Mucosa of rectum (tissue), 2 donors: ENCODE measurements around the gene APOBEC2.
"Not testable (repeated sequence)": the region's sequence is repeated elsewhere in the genome, so short reads cannot be mapped to it uniquely, and the experiment has no call there.

ENCODE experiments used
- H3K27ac ChIP-seq, 2 donors: one replicate each; pipeline ENCODE4 v1.7.0; 2013; ENCODE audit warnings: inconsistent platforms in 2 of 2, low read depth in 2 of 2, low read length in 2 of 2
- H3K27me3 ChIP-seq, 2 donors: one replicate each; pipeline ENCODE4 v1.7.0; 2013; ENCODE audit warnings: low read length in 2 of 2; ENCODE audit not compliant: control insufficient read depth in 2 of 2, insufficient read depth in 2 of 2
- H3K36me3 ChIP-seq, 2 donors: one replicate each; pipeline ENCODE4 v1.7.0; 2013; ENCODE audit warnings: low read length in 2 of 2; ENCODE audit not compliant: control insufficient read depth in 2 of 2, insufficient read depth in 2 of 2
- H3K4me1 ChIP-seq, 2 donors: one replicate each; pipeline ENCODE4 v1.7.0; 2013; ENCODE audit warnings: low read length in 2 of 2, mild to moderate bottlenecking in 1 of 2; ENCODE audit not compliant: control insufficient read depth in 2 of 2, insufficient read depth in 2 of 2
- H3K4me3 ChIP-seq, 2 donors: one replicate each; pipeline ENCODE4 v1.7.0; 2013; ENCODE audit warnings: low read length in 2 of 2
- H3K9ac ChIP-seq, 2 donors: one replicate each; pipeline ENCODE4 v1.7.0; 2013; ENCODE audit warnings: low read length in 2 of 2, low read depth in 1 of 2, mild to moderate bottlenecking in 1 of 2
- H3K9me3 ChIP-seq, 2 donors: one replicate each; pipeline ENCODE4 v1.7.0; 2013; ENCODE audit warnings: low read length in 2 of 2; ENCODE audit not compliant: control insufficient read depth in 2 of 2
- donor health status: healthy.
- donor health status: Normal muscosa, but diverticular disease.

APOBEC2 gene

DNA sequence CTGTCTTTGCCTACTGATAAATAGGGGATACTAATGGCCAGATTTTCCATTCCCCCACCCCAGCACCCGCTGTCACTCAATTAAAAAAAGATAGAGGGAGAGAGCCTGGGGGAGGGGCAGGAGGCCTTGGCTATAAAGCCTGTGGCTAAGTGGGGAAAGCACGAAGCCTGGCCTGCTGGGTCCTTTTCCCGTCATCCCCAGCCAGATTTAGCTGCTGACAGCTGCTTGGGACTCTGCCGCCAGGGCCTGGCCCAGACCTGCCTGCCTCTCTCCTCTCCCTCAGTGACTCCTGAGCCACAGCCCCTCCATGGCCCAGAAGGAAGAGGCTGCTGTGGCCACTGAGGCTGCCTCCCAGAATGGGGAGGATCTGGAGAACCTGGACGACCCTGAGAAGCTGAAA, at the start of gene APOBEC2:
Gene APOBEC2, plus strand, starts transcription at position 162 of the 400 bp plus-strand sequence. Its CDS starts 146 bp downstream, at position 308.
- Histone ChIP-seq H3K27ac (no peak within 1 kb of the TSS), H3K9ac (no peak within 1 kb of the TSS), H3K27me3 (no peaks in the 10 kb centered on the region), H3K4me1 (no peaks in the 10 kb centered on the region), H3K4me3 (no peak within 1 kb of the TSS), H3K36me3 (no peaks in the 10 kb centered on the region), H3K9me3 (no peaks in the 10 kb centered on the region)

GRCh38 chr6:41006217-41006616, 46.8 kb upstream of the APOBEC2 start:
- not testable (repeated sequence) for H3K4me1 ChIP-seq, H3K9me3 ChIP-seq, H3K27ac ChIP-seq, H3K36me3 ChIP-seq, H3K27me3 ChIP-seq, H3K9ac ChIP-seq, H3K4me3 ChIP-seq

- not testable (repeated sequence) for H3K9ac ChIP-seq, H3K4me1 ChIP-seq, H3K27ac ChIP-seq, H3K4me3 ChIP-seq, H3K36me3 ChIP-seq, H3K27me3 ChIP-seq, H3K9me3 ChIP-seq
Measured at GRCh38 chr6:41006980-41007379, 46.0 kb upstream of the APOBEC2 start.

DNA sequence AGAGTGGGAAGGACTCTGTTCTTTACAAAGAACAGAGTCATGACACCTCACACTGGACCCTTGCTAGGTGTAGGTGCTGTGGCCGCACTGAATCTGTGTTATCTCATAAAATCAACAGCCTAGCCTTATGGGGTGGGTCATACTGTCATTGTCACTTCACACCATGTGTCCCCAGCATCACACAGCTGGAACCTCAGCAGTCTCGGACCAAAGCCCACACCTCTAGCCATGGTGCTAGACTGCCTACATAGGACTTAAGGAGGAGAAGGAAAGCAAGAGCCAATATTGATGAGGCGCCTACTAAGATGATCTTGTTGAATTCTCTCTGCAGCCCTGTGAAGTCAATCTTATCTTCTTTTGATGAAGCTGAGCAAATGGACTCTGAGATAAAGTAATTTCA, 45.0 kb upstream of the APOBEC2 start:
- no peak overlapping the region for H3K9ac ChIP-seq
- no peaks in the 10 kb centered on the region for H3K27me3 ChIP-seq
- no peaks in the 10 kb centered on the region for H3K9me3 ChIP-seq
- H3K4me1 ChIP-seq = no peaks in the 10 kb centered on the region
- H3K36me3 ChIP-seq = no peaks in the 10 kb centered on the region
- no peak overlapping the region for H3K27ac ChIP-seq
- no peak overlapping the region for H3K4me3 ChIP-seq

- no peaks in the 10 kb centered on the region for H3K27me3 ChIP-seq
- H3K9ac ChIP-seq = no peak overlapping the region
- no peaks in the 10 kb centered on the region for H3K9me3 ChIP-seq
- H3K27ac ChIP-seq = no peak overlapping the region
- H3K4me1 ChIP-seq = no peaks in the 10 kb centered on the region
- no peak overlapping the region for H3K4me3 ChIP-seq
- no peaks in the 10 kb centered on the region for H3K36me3 ChIP-seq
Measured at GRCh38 chr6:41009669-41010068, 43.3 kb upstream of the APOBEC2 start.

DNA sequence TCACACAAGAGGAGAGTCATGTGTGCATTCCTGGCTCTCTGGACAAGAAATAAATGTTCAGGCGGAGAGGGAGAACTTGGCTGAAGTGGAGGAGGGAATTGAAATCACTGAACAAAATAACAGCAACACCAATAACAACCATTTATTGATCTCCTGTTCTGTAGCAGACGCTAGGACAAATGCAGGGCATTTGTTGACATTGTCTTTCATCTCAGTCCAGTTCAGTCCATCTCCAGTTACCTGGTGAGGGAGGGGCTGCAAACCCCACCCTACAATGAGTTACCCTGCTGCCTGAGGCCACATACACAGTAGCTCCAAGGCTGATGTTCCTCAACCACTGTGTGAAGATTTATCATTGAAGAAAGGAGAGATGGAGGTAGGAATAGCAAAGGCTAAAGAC, 41.3 kb upstream of the APOBEC2 start:
- no peaks in the 10 kb centered on the region for H3K4me1 ChIP-seq

GRCh38 chr6:41013466-41014153, 39.4 kb upstream of the APOBEC2 start:
- H3K4me1 ChIP-seq = no peaks in the 10 kb centered on the region
- no peak overlapping the region for H3K27ac ChIP-seq
- no peaks in the 10 kb centered on the region for H3K27me3 ChIP-seq
- H3K36me3 ChIP-seq = no peaks in the 10 kb centered on the region
- no peak overlapping the region for H3K4me3 ChIP-seq
- H3K9me3 ChIP-seq = no peaks in the 10 kb centered on the region
- no peak overlapping the region for H3K9ac ChIP-seq

More for the DNA sequence above, 41.3 kb upstream of the APOBEC2 start:
- no peak overlapping the region for H3K9ac ChIP-seq
- H3K36me3 ChIP-seq = no peaks in the 10 kb centered on the region
- H3K9me3 ChIP-seq = no peaks in the 10 kb centered on the region
- no peak overlapping the region for H3K4me3 ChIP-seq
- no peaks in the 10 kb centered on the region for H3K27me3 ChIP-seq
- H3K27ac ChIP-seq = no peak overlapping the region

- no peaks in the 10 kb centered on the region for H3K9me3 ChIP-seq
- no peak overlapping the region for H3K27ac ChIP-seq
- H3K36me3 ChIP-seq = no peaks in the 10 kb centered on the region
- H3K4me1 ChIP-seq = no peaks in the 10 kb centered on the region
- H3K9ac ChIP-seq = no peak overlapping the region
- no peak overlapping the region for H3K4me3 ChIP-seq
- no peaks in the 10 kb centered on the region for H3K27me3 ChIP-seq
Measured at GRCh38 chr6:41014780-41015179, 38.2 kb upstream of the APOBEC2 start.

- not testable (repeated sequence) for H3K4me1 ChIP-seq, H3K4me3 ChIP-seq, H3K9me3 ChIP-seq, H3K36me3 ChIP-seq, H3K9ac ChIP-seq, H3K27me3 ChIP-seq, H3K27ac ChIP-seq
Measured at GRCh38 chr6:41015860-41016259, 37.1 kb upstream of the APOBEC2 start.

- Histone ChIP-seq H3K4me3 (no peak overlapping the region), H3K9ac (no peak overlapping the region), H3K36me3 (no peaks in the 10 kb centered on the region), H3K27me3 (no peaks in the 10 kb centered on the region), H3K4me1 (no peaks in the 10 kb centered on the region), H3K9me3 (no peaks in the 10 kb centered on the region), H3K27ac (no peak overlapping the region)
Measured at GRCh38 chr6:41017663-41018062, 35.3 kb upstream of the APOBEC2 start.

GRCh38 chr6:41021832-41022231, 31.2 kb upstream of the APOBEC2 start:
- H3K9ac ChIP-seq = no peak overlapping the region
- H3K27me3 ChIP-seq = no peaks in the 10 kb centered on the region
- no peak overlapping the region for H3K4me3 ChIP-seq
- no peaks in the 10 kb centered on the region for H3K9me3 ChIP-seq
- H3K4me1 ChIP-seq = no peaks in the 10 kb centered on the region
- H3K27ac ChIP-seq = no peak overlapping the region
- no peaks in the 10 kb centered on the region for H3K36me3 ChIP-seq
